IMR-90 (cell line): ENCODE measurements around the gene SIGLEC11. TPM values are rescaled to one million over a fixed set of nuclear protein-coding genes. Genes with fewer than 3 reads are reported as not detected.

Experiments
- ATAC-seq: fragments of 200-7000 bp; cut with Tn5 transposase; 2 replicates; pipeline ENCODE4 v1.9.1; 2020; ENCODE audit warnings: low read depth, mild to moderate bottlenecking, moderate library complexity
- BruUV-seq: library from RNA; stranded (reverse); fragments of 400-500 nt; replicated peaks from 2 replicates; lab custom pipeline; 2021; lab: Mats Ljungman, UMichigan
- CTCF ChIA-PET: fragments of 300-600 bp; formaldehyde crosslinking; extraction: SDS; loops from one replicate; lab custom pipeline; 2021; ENCODE audit warnings: antibody characterized with exemption; lab: Yijun Ruan, JAX
- POLR2A ChIA-PET: fragments of 300-600 bp; sonication (Branson Sonifier 250); formaldehyde crosslinking; loops from one replicate; lab custom pipeline; 2022; ENCODE audit warnings: antibody characterized with exemption; ENCODE audit not compliant: unreplicated experiment; lab: Charles Lee
- DNase-seq: peaks from one replicate; pipeline ENCODE4 v3.0.0; 2013
- H2AFZ ChIP-seq: replicated peaks from 2 replicates; pipeline ENCODE3; 2013; ENCODE audit warnings: low read length, mild to moderate bottlenecking; ENCODE audit not compliant: poor library complexity
- H2AK5ac ChIP-seq: 2 replicates; pipeline ENCODE4 v1.6.1; 2013; ENCODE audit warnings: low read depth, low read length, inconsistent platforms
- H2AK9ac ChIP-seq: replicated peaks from 2 replicates; pipeline ENCODE3; 2013; ENCODE audit warnings: mild to moderate bottlenecking, low read depth, low read length, moderate library complexity; ENCODE audit not compliant: poor library complexity
- H2BK120ac ChIP-seq: 2 replicates; pipeline ENCODE4 v1.6.1; 2013; ENCODE audit warnings: low read depth, low read length, inconsistent platforms
- H2BK15ac ChIP-seq: 3 replicates; pipeline ENCODE4 v1.6.1; 2013; ENCODE audit warnings: low read depth, low read length, inconsistent platforms
- H2BK20ac ChIP-seq: 2 replicates; pipeline ENCODE4 v1.6.1; 2013; ENCODE audit warnings: low read depth, mild to moderate bottlenecking, inconsistent platforms, low read length, moderate library complexity
- H2BK5ac ChIP-seq: 2 replicates; pipeline ENCODE4 v1.6.1; 2013; ENCODE audit warnings: mild to moderate bottlenecking, low read depth, low read length, inconsistent platforms; ENCODE audit not compliant: poor library complexity, severe bottlenecking
- H3K14ac ChIP-seq: replicated peaks from 2 replicates; pipeline ENCODE4 v1.6.1; 2013; ENCODE audit warnings: low read depth, low read length, inconsistent platforms
- H3K18ac ChIP-seq: 2 replicates; pipeline ENCODE4 v1.6.1; 2013; ENCODE audit warnings: low read depth, low read length, control low read depth
- H3K23ac ChIP-seq: 2 replicates; pipeline ENCODE4 v1.6.1; 2013; ENCODE audit warnings: low read depth, low read length, inconsistent platforms
- H3K27ac ChIP-seq: 2 replicates; pipeline ENCODE4 v1.5.1; 2013; ENCODE audit warnings: mild to moderate bottlenecking, control low read depth, low read length; ENCODE audit not compliant: insufficient read depth
- H3K27me3 ChIP-seq: 2 replicates; pipeline ENCODE4 v1.6.1; 2013; ENCODE audit warnings: low read length; ENCODE audit not compliant: control insufficient read depth, insufficient read depth
- H3K36me3 ChIP-seq: 2 replicates; pipeline ENCODE4 v1.6.1; 2013; ENCODE audit warnings: low read length, mixed read lengths; ENCODE audit not compliant: control insufficient read depth, insufficient read depth
- H3K4ac ChIP-seq: 2 replicates; pipeline ENCODE4 v1.6.1; 2013; ENCODE audit warnings: low read depth, low read length, inconsistent platforms
- H3K4me1 ChIP-seq: 2 replicates; pipeline ENCODE4 v1.6.1; 2013; ENCODE audit warnings: low read length, mixed read lengths; ENCODE audit not compliant: control insufficient read depth, insufficient read depth
- H3K4me2 ChIP-seq: 2 replicates; pipeline ENCODE4 v1.6.1; 2013; ENCODE audit warnings: low read depth, mild to moderate bottlenecking, control low read depth, low read length, moderate library complexity
- H3K4me3 ChIP-seq: 2 replicates; pipeline ENCODE4 v1.5.1; 2013; ENCODE audit warnings: low read depth, mild to moderate bottlenecking, control low read depth, low read length, moderate library complexity; ENCODE audit not compliant: insufficient read depth
- H3K56ac ChIP-seq: 2 replicates; pipeline ENCODE4 v1.6.1; 2013; ENCODE audit warnings: low read length, inconsistent platforms; ENCODE audit not compliant: insufficient read depth; ENCODE audit errors: extremely low read depth
- H3K79me1 ChIP-seq, 2 experiments: 2 replicates each; pipeline ENCODE4 v1.6.1; 2013; ENCODE audit warnings: low read length in 2 of 2, inconsistent platforms in 1 of 2, low read depth in 1 of 2
- H3K9ac ChIP-seq: 2 replicates; pipeline ENCODE4 v1.6.1; 2013; ENCODE audit warnings: low read depth, low read length, control low read depth
- H3K9me1 ChIP-seq: 2 replicates; pipeline ENCODE4 v1.6.1; 2013; ENCODE audit warnings: low read length, inconsistent platforms; ENCODE audit not compliant: insufficient read depth
- H3K9me3 ChIP-seq: 2 replicates; pipeline ENCODE4 v1.6.1; 2013; ENCODE audit warnings: low read length; ENCODE audit not compliant: control insufficient read depth, insufficient read depth
- H4K20me1 ChIP-seq: 2 replicates; pipeline ENCODE4 v1.6.1; 2013; ENCODE audit warnings: low read length, inconsistent platforms; ENCODE audit not compliant: insufficient read depth
- H4K5ac ChIP-seq: 2 replicates; pipeline ENCODE4 v1.6.1; 2013; ENCODE audit warnings: mild to moderate bottlenecking, low read depth, low read length, control low read depth
- H4K8ac ChIP-seq, 2 experiments: 2 replicates each; pipeline ENCODE4 v1.6.1; 2013; ENCODE audit warnings: low read depth in 2 of 2, low read length in 2 of 2, control low read depth in 1 of 2, inconsistent platforms in 1 of 2
- H4K91ac ChIP-seq: 2 replicates; pipeline ENCODE4 v1.6.1; 2013; ENCODE audit warnings: low read depth, low read length, inconsistent platforms; ENCODE audit not compliant: insufficient read depth
- BHLHE40 ChIP-seq: fragments of 150-350 bp; IDR thresholded peaks from 2 replicates; pipeline ENCODE4 v1.6.1; 2016; ENCODE audit warnings: mild to moderate bottlenecking, low read depth, low read length
- CHD1 ChIP-seq: IDR thresholded peaks from 2 replicates; pipeline ENCODE4 v1.6.1; 2012; ENCODE audit warnings: low read depth, low read length, improper control_type of control experiment
- MXI1 ChIP-seq: IDR thresholded peaks from 2 replicates; pipeline ENCODE4 v1.6.1; 2012; ENCODE audit warnings: low read depth, mild to moderate bottlenecking, low read length, moderate library complexity, borderline replicate concordance
- RAD21 ChIP-seq: IDR thresholded peaks from 2 replicates; pipeline ENCODE4 v1.6.1; 2012; ENCODE audit warnings: low read length, improper control_type of control experiment
- RCOR1 ChIP-seq: IDR thresholded peaks from 2 replicates; pipeline ENCODE4 v1.6.1; 2012; ENCODE audit warnings: mild to moderate bottlenecking, low read length, improper control_type of control experiment; ENCODE audit not compliant: insufficient replicate concordance
- RFX5 ChIP-seq: IDR thresholded peaks from 2 replicates; pipeline ENCODE4 v1.8.0; 2012; ENCODE audit warnings: low read depth, mild to moderate bottlenecking, low read length, moderate library complexity
- WGBS, 2 experiments: methylation state at CpG; one replicate each; pipeline versions ENCODE4 v1.1.5 to v1.1.7; 2013; ENCODE audit warnings: missing lambda C conversion rate in 2 of 2; ENCODE audit not compliant: insufficient read length in 1 of 2; ENCODE audit errors: extremely low coverage in 2 of 2; 5-methylcytosine and 5-hydroxymethylcytosine counted together
- dilution Hi-C: fragments of 300-500 bp; cut with HindIII; formaldehyde crosslinking; loops from one replicate; pipeline ENCODE4 v1.14.3; 2018; ENCODE audit warnings: low sequenced_read_pairs; ENCODE audit not compliant: unreplicated experiment
- in situ Hi-C: fragments of 300-500 bp; cut with MboI; formaldehyde crosslinking; loops from 3 replicates; pipeline ENCODE4 v1.14.3; 2019; ENCODE audit warnings: low sequenced_read_pairs, inconsistent platforms, mixed read lengths
- intact Hi-C: fragments of 100-400 bp; cut with micrococcal nuclease; formaldehyde crosslinking; loops from 2 replicates; pipeline ENCODE4 v1.10.0; 2022
- polyA plus RNA-seq, 3 experiments: library from polyadenylated mRNA; depleted of rRNA; stranded (reverse); fragments of >200 nt; gene quantifications; 2 replicates each; pipeline ENCODE4 v1.2.3, GENCODE V29; 2012; ENCODE audit warnings: low replicate concordance in 1 of 3
- total RNA-seq: library from RNA; depleted of rRNA; stranded (reverse); fragments of >200 nt; gene quantifications from 2 replicates; pipeline ENCODE4 v1.2.3, GENCODE V29; 2012
- TF ChIP-seq, protein P1 (sequence below): conservative IDR thresholded peaks from 2 replicates; pipeline ENCODE4 v1.5.1; 2012; ENCODE audit warnings: mild to moderate bottlenecking, low read depth, low read length, improper control_type of control experiment
- TF ChIP-seq, protein P2 (sequence below): fragments of 150-350 bp; IDR thresholded peaks from 2 replicates; pipeline ENCODE4 v1.6.1; 2017; ENCODE audit warnings: mild to moderate bottlenecking, antibody characterized with exemption, low read length, low read depth

SIGLEC11 gene
- total and polyA plus RNA-seq, 2 of the 4 experiments (the other 2 are of a cell fraction): not detected

DNA sequence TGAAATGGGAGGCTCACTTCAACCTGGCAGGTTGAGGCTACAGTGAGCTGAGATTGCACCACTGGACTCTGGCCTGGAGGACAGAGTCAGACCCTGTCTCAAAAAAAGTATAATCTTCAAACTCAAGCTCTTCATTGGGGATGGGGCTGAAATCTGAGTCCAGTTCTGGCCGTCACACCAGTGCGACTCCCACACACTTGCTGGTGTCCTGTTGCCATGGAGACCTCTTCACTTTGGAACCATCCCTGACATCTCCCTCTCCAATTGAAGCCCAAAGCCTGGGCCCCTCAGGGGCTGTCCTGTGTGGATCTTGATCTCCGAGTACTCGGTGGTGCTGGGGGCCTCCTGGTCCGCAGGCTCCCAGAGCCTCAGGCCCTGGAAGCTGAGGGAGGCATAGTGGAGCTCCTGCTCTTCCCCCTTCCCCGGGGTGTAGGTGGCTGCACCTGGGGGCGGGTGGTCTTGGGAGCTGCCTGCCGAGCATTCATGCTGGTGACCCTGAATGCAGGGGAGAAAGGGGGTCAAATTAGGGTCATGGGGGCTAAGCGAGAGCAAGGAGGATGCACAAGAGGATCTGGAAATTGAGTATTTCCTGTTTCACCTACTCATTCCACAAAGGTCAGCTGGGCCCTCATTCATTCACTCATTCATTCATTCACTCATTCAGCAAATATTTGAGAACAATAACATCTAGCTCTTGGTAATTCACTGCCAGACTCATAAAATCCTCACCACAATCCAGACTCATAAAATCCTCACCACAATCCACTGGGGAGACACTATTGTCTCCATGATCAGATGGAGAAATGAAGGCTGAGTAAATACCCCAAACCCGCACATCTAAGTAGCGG, 11.0 kb downstream of the SIGLEC11 start:
- in situ Hi-C loops: no loop called here

More for the DNA sequence above, 11.0 kb downstream of the SIGLEC11 start:
- dilution Hi-C loops (no loop called here), intact Hi-C loops (no loop called here)
- Histone ChIP-seq H3K9ac (no peak overlapping the region), H3K4me1 (no peaks in the 10 kb centered on the region), H3K4ac (no peak overlapping the region), H2BK15ac (no peak overlapping the region), H3K23ac (no peak overlapping the region), H2AFZ (no peak overlapping the region), H3K14ac (no peak overlapping the region), H2AK9ac (no peak overlapping the region), H3K4me2 (no peak overlapping the region), H4K5ac (no peak overlapping the region), H3K27ac (no peak overlapping the region), H3K9me1 (no peaks in the 10 kb centered on the region), H4K8ac (no peak overlapping the region), H2BK20ac (no peak overlapping the region), H3K9me3 (no peaks in the 10 kb centered on the region), H2AK5ac (no peak overlapping the region), H4K91ac (no peak overlapping the region), H3K56ac (no peak overlapping the region), H2BK120ac (no peak overlapping the region), H3K18ac (no peak overlapping the region), H3K79me1 (no peaks in the 10 kb centered on the region), H4K20me1 (no peaks in the 10 kb centered on the region), H3K27me3 (peaks cover 9% of the 10 kb centered on the region), H3K36me3 (no peaks in the 10 kb centered on the region), H2BK5ac (no peak overlapping the region), H3K4me3 (no peak overlapping the region)
- ChIA-PET CTCF (no interaction called here), POLR2A (no interaction called here)
- TF ChIP-seq RCOR1: no peak
- no peak for TF ChIP-seq RFX5
- TF ChIP-seq RAD21: no peak
- TF ChIP-seq CHD1: no peak
- TF ChIP-seq BHLHE40: no peak
- TF ChIP-seq, protein P1, sequence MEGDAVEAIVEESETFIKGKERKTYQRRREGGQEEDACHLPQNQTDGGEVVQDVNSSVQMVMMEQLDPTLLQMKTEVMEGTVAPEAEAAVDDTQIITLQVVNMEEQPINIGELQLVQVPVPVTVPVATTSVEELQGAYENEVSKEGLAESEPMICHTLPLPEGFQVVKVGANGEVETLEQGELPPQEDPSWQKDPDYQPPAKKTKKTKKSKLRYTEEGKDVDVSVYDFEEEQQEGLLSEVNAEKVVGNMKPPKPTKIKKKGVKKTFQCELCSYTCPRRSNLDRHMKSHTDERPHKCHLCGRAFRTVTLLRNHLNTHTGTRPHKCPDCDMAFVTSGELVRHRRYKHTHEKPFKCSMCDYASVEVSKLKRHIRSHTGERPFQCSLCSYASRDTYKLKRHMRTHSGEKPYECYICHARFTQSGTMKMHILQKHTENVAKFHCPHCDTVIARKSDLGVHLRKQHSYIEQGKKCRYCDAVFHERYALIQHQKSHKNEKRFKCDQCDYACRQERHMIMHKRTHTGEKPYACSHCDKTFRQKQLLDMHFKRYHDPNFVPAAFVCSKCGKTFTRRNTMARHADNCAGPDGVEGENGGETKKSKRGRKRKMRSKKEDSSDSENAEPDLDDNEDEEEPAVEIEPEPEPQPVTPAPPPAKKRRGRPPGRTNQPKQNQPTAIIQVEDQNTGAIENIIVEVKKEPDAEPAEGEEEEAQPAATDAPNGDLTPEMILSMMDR: no peak
- no peak for TF ChIP-seq MXI1
- TF ChIP-seq, protein P2, sequence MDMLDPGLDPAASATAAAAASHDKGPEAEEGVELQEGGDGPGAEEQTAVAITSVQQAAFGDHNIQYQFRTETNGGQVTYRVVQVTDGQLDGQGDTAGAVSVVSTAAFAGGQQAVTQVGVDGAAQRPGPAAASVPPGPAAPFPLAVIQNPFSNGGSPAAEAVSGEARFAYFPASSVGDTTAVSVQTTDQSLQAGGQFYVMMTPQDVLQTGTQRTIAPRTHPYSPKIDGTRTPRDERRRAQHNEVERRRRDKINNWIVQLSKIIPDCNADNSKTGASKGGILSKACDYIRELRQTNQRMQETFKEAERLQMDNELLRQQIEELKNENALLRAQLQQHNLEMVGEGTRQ: no peak
- BruUV-seq: no TSS peak
- DNase-seq: no peak
- ATAC-seq: no peak
- no CpG with 5 or more reads among the region's 11 CpGs for WGBS, 2 experiments
